RWPE2 (cell line): ENCODE data around the gene GTF3C1.
"Not testable (repeated sequence)": the region's sequence is repeated elsewhere in the genome, so short reads cannot be mapped to it uniquely, and the experiment has no call there.

ENCODE experiments used
- ATAC-seq: fragments of 200-7000 bp; cut with Tn5 transposase; 3 replicates; pipeline ENCODE4 v1.9.1; 2021; ENCODE audit warnings: low read depth
- DNase-seq: peaks from one replicate; pipeline ENCODE4 v3.0.0-alpha.2; 2020; ENCODE audit warnings: low spot score
- H3K27ac ChIP-seq: fragments of 450-650 bp; 2 replicates; pipeline ENCODE4 v1.5.1; 2017; ENCODE audit warnings: mild to moderate bottlenecking; ENCODE audit not compliant: poor library complexity, severe bottlenecking
- H3K27me3 ChIP-seq: fragments of 250-450 bp; sonication (Bioruptor Pico); 2 replicates; pipeline ENCODE4 v1.5.1; 2021; ENCODE audit warnings: mild to moderate bottlenecking, moderate library complexity; ENCODE audit not compliant: insufficient read depth, poor library complexity, severe bottlenecking
- H3K36me3 ChIP-seq: fragments of 250-450 bp; sonication (Bioruptor Pico); 2 replicates; pipeline ENCODE4 v1.5.1; 2020; ENCODE audit warnings: low read depth, mild to moderate bottlenecking, moderate library complexity
- H3K4me1 ChIP-seq: fragments of 250-450 bp; sonication (Bioruptor Pico); 2 replicates; pipeline ENCODE4 v1.5.1; 2021; ENCODE audit warnings: mild to moderate bottlenecking, moderate library complexity; ENCODE audit not compliant: insufficient read depth, poor library complexity, severe bottlenecking
- H3K4me3 ChIP-seq: fragments of 250-450 bp; sonication (Bioruptor Pico); 2 replicates; pipeline ENCODE4 v1.5.1; 2021; ENCODE audit warnings: mild to moderate bottlenecking, moderate library complexity; ENCODE audit not compliant: severe bottlenecking
- H3K9me3 ChIP-seq: fragments of 250-450 bp; sonication (Bioruptor Pico); 2 replicates; pipeline ENCODE4 v1.5.1; 2021; ENCODE audit warnings: mild to moderate bottlenecking, moderate library complexity; ENCODE audit not compliant: severe bottlenecking
- CTCF ChIP-seq: fragments of 450-650 bp; IDR thresholded peaks from one replicate; pipeline ENCODE4 v1.5.1; 2017; ENCODE audit warnings: mild to moderate bottlenecking, moderate library complexity; ENCODE audit not compliant: poor library complexity, severe bottlenecking

The GTF3C1 gene

GRCh38 chr16:27434141-27435051 lies 115.3 kb downstream of the GTF3C1 start:
- Histone ChIP-seq H3K9me3 (no peaks in the 10 kb centered on the region), H3K27ac (no peak overlapping the region), H3K27me3 (no peaks in the 10 kb centered on the region), H3K4me3 (no peak overlapping the region), H3K4me1 (no peaks in the 10 kb centered on the region), H3K36me3 (no peaks in the 10 kb centered on the region)
- TF ChIP-seq CTCF, result no peak
- DNase-seq (no peak), ATAC-seq (no peak)

DNA sequence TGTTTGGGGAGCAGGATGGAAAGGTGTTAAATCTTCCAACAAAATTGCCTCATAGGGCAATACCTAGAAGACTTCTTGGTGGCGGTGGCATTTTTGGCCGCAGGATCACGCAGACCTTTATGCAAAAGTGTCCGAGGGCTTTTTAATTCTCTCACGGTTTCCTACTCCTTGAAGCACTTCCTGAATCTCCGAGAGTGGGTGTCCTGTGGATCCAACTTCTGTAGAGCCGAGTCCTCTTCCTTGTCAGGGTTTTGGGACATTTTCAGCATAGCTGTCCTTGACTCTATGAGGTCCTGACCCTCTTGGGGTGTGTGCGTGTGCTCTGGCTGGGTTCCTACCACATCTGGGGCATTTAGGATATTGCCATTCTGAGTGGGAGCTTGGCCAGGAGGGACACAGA lies 116.1 kb downstream of the GTF3C1 start:
- no peak for ATAC-seq
- Histone ChIP-seq H3K4me1 (no peaks in the 10 kb centered on the region), H3K9me3 (no peaks in the 10 kb centered on the region), H3K36me3 (no peaks in the 10 kb centered on the region), H3K27me3 (no peaks in the 10 kb centered on the region), H3K27ac (no peak overlapping the region), H3K4me3 (no peak overlapping the region)
- TF ChIP-seq CTCF, result no peak
- no peak for DNase-seq

DNA sequence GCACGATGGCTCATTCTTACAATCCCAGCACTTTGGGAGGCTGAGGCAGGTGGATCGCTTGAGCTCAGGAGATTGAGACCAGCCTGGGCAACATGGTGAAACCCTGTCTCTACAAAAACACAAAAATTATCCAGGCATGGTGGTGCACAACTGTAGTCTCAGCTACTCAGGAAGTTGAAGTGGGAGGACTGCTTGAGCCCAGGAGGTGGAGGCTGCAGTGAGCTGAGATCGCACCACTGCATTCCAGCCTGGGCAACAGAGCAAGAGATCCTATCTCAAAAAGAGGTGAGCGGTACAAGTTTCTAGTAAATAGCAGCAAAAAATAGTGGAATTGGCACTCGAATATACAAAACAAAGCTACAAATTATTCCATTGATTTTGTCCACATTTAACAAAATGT lies 116.5 kb downstream of the GTF3C1 start:
- H3K4me3 ChIP-seq, H3K9me3 ChIP-seq, ATAC-seq, H3K27ac ChIP-seq, H3K36me3 ChIP-seq, H3K4me1 ChIP-seq, H3K27me3 ChIP-seq: not testable (repeated sequence)
- peak; percentile 3 for DNase-seq

DNA sequence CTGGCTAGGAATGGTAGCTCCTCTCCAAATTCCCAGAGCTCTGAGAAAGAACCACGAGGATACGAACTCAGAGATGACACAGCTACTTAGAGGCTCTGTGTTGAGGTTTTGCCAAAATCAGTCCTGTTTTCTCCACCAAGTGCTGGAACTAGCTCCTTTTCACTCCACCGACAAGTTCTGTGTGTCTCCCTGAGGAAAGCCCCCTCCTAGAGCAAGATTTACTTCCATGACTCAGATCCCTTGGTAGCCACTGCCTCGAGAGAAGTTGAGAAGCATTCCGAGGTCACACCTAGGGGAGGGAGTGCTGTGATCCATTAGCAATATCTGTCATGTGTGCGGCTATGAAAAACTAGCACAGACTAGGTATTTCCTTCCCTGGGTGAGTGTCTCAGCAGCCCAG lies 117.2 kb downstream of the GTF3C1 start:
- no peak overlapping the region for H3K4me3 ChIP-seq
- H3K9me3 ChIP-seq, result no peaks in the 10 kb centered on the region
- DNase-seq (no peak), ATAC-seq (peak; percentile 77)
- no peak for TF ChIP-seq CTCF
- no peaks in the 10 kb centered on the region for H3K36me3 ChIP-seq
- H3K27ac ChIP-seq, result no peak overlapping the region
- H3K27me3 ChIP-seq, result no peaks in the 10 kb centered on the region
- no peaks in the 10 kb centered on the region for H3K4me1 ChIP-seq

GRCh38 chr16:27431773-27432532 lies 117.8 kb downstream of the GTF3C1 start:
- TF ChIP-seq CTCF, result no peak
- no peaks in the 10 kb centered on the region for H3K4me1 ChIP-seq

More at GRCh38 chr16:27431773-27432532, 117.8 kb downstream of the GTF3C1 start:
- no peak for DNase-seq
- H3K4me3 ChIP-seq, result no peak overlapping the region
- no peak overlapping the region for H3K27ac ChIP-seq
- peak; percentile 68 for ATAC-seq
- no peaks in the 10 kb centered on the region for H3K9me3 ChIP-seq
- H3K27me3 ChIP-seq, result no peaks in the 10 kb centered on the region
- H3K36me3 ChIP-seq, result no peaks in the 10 kb centered on the region
